RWPE1 (cell line): Measurements from ENCODE around the gene EIF3D.

Experiments used
- CTCF ChIA-PET: fragments of 350-600 bp; sonication (Branson Sonifier 250); formaldehyde crosslinking; extraction: SDS; loops from one replicate; lab custom pipeline; 2021; lab: Yijun Ruan, JAX
- POLR2A ChIA-PET: fragments of 400-600 bp; formaldehyde crosslinking; extraction: SDS; loops from one replicate; lab custom pipeline; 2020; ENCODE audit warnings: antibody characterized with exemption; ENCODE audit not compliant: low non-redundant PET; lab: Yijun Ruan, JAX
- DNase-seq: peaks from one replicate; pipeline ENCODE4 v3.0.0; 2012; ENCODE audit warnings: low spot score
- H3K27ac ChIP-seq: fragments of 450-650 bp; 2 replicates; pipeline ENCODE4 v1.5.1; 2017
- CTCF ChIP-seq: fragments of 450-650 bp; conservative IDR thresholded peaks from 2 replicates; pipeline ENCODE4 v1.5.1; 2017; ENCODE audit warnings: low read depth, mild to moderate bottlenecking

The EIF3D gene

GRCh38 chr22:36554098-36554497 is 25.1 kb upstream of the EIF3D start:
- no peak for TF ChIP-seq CTCF

GRCh38 chr22:36552289-36552688 is 23.3 kb upstream of the EIF3D start:
- POLR2A ChIA-PET, result no interaction called here
- no peak for DNase-seq
- CTCF ChIA-PET, result no interaction called here
- no peak overlapping the region for H3K27ac ChIP-seq
- TF ChIP-seq CTCF, result no peak

More at GRCh38 chr22:36554098-36554497, 25.1 kb upstream of the EIF3D start:
- ChIA-PET CTCF (no interaction called here), POLR2A (no interaction called here)
- no peak for DNase-seq
- no peak overlapping the region for H3K27ac ChIP-seq

- no peak for TF ChIP-seq CTCF
- CTCF ChIA-PET, result interaction anchor here (0.6 kb wide), 1 partner anchor 265 kb away, joined by 3 read pairs; no protein-coding TSS in a partner anchor
- no peak for DNase-seq
- no peak overlapping the region for H3K27ac ChIP-seq
- POLR2A ChIA-PET, result no interaction called here
These were observed 21.9 kb upstream of the EIF3D start for GRCh38 chr22:36550701-36551495.

GRCh38 chr22:36549033-36549432 is 20.1 kb upstream of the EIF3D start:
- POLR2A ChIA-PET, result no interaction called here
- no peak for DNase-seq
- TF ChIP-seq CTCF, result no peak
- no peak overlapping the region for H3K27ac ChIP-seq
- CTCF ChIA-PET, result no interaction called here

- ChIA-PET POLR2A (no interaction called here), CTCF (no interaction called here)
- TF ChIP-seq CTCF, result no peak
- no peak overlapping the region for H3K27ac ChIP-seq
- no peak for DNase-seq
These were observed 19.6 kb upstream of the EIF3D start for GRCh38 chr22:36548606-36549005.

GRCh38 chr22:36546932-36547331 is 18.0 kb upstream of the EIF3D start:
- peak; percentile 52 for DNase-seq
- no peak overlapping the region for H3K27ac ChIP-seq
- POLR2A ChIA-PET, result no interaction called here

More at GRCh38 chr22:36546932-36547331, 18.0 kb upstream of the EIF3D start:
- no peak for TF ChIP-seq CTCF
- CTCF ChIA-PET, result interaction anchor here (0.6 kb wide), 1 partner anchor 423 kb away, joined by 5 read pairs; no protein-coding TSS in a partner anchor
